ENCODE results near the gene CRYBG1.

GRCh38 chr6:106525882-106526275 lies 165.4 kb downstream of the CRYBG1 start:
- TF ChIP-seq MAX (CRISPR knock-in tag; IDR thresholded peaks at IDR 0.05) (no peak), CTCF (IDR thresholded peaks at IDR 0.05) (no peak), PRDM15 (CRISPR knock-in tag; IDR thresholded peaks at IDR 0.05) (no peak), STAT6 (CRISPR knock-in tag; conservative IDR thresholded peaks at IDR 0.05; ENCODE audit: low read depth) (no peak), ARID4B (CRISPR knock-in tag; IDR thresholded peaks at IDR 0.05; ENCODE audit: borderline replicate concordance) (no peak), ELF4 (CRISPR knock-in tag; IDR thresholded peaks at IDR 0.05; ENCODE audit: low read depth) (no peak), NFE2L1 (CRISPR knock-in tag; IDR thresholded peaks at IDR 0.05) (no peak)
- TF ChIP-seq, protein P1, sequence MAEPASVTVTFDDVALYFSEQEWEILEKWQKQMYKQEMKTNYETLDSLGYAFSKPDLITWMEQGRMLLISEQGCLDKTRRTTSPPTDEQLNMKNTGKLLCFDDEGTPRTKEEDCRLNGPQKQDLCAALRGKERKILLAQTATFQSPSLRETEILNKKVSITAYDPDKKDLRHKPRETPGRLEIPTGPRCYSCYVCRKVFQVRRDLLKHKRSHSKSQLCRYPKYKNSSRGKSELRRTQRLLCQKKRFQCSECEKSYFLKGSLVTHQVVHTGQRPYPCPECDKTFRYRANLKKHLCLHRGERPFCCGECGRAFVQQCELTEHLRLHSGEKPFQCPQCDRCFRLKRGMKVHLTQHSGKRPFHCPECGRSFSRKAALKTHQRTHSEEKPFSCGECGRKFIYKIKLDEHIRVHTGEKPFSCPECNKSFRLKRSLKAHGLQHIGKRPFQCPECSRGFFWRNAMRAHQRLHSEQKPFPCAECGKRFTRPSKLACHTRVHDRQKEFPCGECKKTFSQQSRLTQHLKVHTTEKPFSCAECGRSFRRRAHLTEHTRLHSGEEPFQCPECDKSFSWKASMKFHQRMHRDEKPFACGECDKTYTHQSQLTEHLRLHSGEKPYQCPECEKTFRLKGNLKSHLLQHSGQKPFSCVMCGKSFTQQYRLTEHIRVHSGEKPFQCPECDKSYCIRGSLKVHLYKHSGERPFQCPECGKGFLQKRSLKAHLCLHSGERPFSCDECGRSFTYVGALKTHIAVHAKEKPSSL (CRISPR knock-in tag; conservative IDR thresholded peaks at IDR 0.05) = no peak
- TF ChIP-seq, protein P2, sequence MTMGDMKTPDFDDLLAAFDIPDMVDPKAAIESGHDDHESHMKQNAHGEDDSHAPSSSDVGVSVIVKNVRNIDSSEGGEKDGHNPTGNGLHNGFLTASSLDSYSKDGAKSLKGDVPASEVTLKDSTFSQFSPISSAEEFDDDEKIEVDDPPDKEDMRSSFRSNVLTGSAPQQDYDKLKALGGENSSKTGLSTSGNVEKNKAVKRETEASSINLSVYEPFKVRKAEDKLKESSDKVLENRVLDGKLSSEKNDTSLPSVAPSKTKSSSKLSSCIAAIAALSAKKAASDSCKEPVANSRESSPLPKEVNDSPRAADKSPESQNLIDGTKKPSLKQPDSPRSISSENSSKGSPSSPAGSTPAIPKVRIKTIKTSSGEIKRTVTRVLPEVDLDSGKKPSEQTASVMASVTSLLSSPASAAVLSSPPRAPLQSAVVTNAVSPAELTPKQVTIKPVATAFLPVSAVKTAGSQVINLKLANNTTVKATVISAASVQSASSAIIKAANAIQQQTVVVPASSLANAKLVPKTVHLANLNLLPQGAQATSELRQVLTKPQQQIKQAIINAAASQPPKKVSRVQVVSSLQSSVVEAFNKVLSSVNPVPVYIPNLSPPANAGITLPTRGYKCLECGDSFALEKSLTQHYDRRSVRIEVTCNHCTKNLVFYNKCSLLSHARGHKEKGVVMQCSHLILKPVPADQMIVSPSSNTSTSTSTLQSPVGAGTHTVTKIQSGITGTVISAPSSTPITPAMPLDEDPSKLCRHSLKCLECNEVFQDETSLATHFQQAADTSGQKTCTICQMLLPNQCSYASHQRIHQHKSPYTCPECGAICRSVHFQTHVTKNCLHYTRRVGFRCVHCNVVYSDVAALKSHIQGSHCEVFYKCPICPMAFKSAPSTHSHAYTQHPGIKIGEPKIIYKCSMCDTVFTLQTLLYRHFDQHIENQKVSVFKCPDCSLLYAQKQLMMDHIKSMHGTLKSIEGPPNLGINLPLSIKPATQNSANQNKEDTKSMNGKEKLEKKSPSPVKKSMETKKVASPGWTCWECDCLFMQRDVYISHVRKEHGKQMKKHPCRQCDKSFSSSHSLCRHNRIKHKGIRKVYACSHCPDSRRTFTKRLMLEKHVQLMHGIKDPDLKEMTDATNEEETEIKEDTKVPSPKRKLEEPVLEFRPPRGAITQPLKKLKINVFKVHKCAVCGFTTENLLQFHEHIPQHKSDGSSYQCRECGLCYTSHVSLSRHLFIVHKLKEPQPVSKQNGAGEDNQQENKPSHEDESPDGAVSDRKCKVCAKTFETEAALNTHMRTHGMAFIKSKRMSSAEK (CRISPR knock-in tag; IDR thresholded peaks at IDR 0.05; ENCODE audit: borderline replicate concordance) = no peak

All from WTC11 (cell line).